ENCODE measurements around the gene AK4.

- TF ChIP-seq POLR2A (IDR thresholded peaks at IDR 0.05) (no peak), CTCF (IDR thresholded peaks at IDR 0.05) (no peak), POLR2AphosphoS5 (IDR thresholded peaks at IDR 0.05) (no peak), EP300 (IDR thresholded peaks at IDR 0.05) (no peak)
Measured at GRCh38 chr1:65176056-65176450, 28.1 kb downstream of the AK4 start.

All from gastroesophageal sphincter (tissue), 3 donors.